GM15510 (cell line): ENCODE data around the gene MLLT10.
A peak's percentile ranks its signal among the peaks of the same experiment; 100 is the strongest.

ENCODE experiments used
- POLR2A ChIP-seq: IDR thresholded peaks from 3 replicates; pipeline ENCODE4 v1.6.1; 2011; ENCODE audit warnings: borderline replicate concordance; ENCODE audit not compliant: insufficient read length; ENCODE audit errors: extremely low read depth

MLLT10 gene

DNA sequence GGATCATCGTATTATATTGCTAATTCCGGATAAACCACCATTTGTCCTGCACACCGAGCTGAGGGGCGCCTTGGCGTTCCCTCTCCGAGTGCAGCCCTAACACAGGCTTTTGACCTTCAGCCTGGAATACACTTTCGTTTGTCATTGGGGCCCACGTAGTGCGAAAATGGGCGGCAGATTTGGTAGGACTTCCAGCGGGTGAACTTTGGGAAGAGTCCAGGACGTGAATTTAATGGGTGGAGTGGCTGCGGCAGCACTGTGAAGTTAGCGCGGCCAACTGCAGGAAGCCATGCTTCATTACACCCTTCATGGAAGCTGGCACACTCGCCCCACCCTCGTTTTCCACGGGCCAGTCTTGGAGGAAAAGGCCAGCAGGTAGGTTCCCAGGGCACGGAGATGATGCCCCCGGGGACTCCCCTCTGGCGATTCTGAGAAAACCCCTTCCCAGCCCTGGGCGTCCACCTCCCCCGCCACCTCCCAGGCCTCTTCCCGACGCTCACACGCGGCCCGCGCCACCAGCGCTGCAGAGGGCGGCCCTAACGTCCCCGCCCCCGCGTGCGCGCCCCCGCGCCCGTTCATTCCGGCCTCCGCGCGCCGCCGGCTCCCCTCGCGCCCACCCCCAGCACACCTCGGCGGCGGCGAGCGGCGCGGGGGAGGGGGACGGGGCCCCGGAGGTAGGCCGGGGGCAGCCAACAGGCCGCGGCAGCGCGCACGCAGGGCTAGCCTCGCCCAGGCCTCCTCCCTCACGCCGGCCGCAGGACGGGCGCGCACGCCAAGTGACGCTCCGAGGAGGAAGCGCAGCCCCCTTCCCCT, at the start of gene MLLT10:
MLLT10 (plus strand) TSS at position 766 of the 813 bp plus-strand sequence. CDS start 413 bp downstream, outside the sequence.
- TF ChIP-seq POLR2A, result peak; percentile 84

DNA sequence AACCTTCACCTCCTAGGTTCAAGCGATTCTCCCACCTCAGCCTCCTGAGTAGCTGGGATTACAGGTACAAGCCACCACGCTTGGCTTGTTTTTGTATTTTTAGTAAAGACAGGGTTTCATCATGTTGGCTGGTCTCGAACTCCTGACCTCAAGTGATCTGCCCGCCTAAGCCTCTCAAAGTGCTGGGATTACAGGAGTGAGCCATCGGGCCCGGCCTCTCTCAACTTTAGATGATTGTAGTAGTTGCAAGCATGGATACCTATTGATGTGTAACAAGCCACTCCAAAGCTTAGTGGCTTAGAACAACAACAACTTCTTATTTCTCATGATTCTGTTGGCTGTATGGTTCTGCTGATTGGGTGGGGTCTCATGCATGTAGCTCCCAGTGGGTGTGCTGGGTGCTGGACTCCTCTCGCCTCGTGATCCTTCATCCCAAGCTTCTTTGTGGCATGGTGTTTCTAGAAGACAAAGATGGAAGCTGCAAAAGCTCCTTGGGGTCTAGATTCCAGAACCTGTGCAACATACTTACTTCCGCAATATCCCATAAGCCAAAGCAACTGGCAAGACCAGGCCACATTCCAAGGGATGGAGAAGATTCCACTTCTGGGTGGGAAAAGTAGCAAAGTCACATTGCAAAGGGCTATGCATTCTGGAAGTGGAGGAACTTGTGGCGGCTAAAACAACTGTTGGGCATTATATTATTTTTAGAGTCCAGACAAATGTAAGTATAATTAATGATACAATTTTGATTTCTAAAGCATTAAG, 46.4 kb upstream of the MLLT10 start:
- no peak for TF ChIP-seq POLR2A

- no peak for TF ChIP-seq POLR2A
Measured at GRCh38 chr10:21488246-21488956, 45.6 kb upstream of the MLLT10 start.

DNA sequence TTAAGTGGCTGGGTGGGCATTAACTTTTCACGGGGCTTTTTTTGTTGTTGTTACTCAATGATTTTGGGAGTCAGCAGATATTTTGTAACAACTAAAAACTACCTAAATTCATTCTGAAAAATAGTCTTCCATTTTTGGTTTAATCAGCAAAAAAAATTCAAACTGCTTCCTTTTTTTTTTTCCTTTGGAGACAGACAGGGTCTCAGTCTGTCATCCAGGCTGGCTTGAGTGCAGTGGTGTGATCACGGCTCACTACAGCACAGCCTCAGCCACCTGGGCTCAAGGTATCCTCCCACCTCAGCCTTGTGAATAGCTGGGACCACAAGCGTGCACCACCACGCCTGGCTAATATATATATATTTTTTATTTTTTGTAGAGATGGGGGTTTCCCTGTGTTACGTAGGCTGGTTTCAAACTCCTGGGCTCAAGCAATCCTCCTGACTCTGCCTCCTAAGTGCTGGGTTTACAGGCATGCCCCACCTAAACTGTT, 45.0 kb upstream of the MLLT10 start:
- TF ChIP-seq POLR2A, result no peak

- no peak for TF ChIP-seq POLR2A
Measured at GRCh38 chr10:21490028-21490710, 43.9 kb upstream of the MLLT10 start.

DNA sequence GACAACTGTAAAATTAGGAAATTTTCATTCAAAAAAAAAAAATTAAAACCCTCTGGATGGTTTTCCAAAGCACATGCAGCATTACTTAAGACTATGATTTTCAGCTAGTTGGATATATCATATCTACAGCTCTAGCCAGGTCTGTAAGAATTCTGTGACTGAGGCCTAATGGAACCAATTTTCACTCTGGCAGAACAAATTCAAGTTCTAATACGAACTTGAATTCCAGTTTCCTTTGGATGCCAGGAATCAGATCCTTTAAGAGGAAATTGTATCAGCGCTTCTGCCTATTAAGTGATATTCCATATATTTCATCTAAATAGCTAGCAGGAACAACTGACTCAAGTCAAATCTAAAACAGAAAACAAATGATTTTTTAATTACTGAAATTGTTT, 43.3 kb upstream of the MLLT10 start:
- no peak for TF ChIP-seq POLR2A

DNA sequence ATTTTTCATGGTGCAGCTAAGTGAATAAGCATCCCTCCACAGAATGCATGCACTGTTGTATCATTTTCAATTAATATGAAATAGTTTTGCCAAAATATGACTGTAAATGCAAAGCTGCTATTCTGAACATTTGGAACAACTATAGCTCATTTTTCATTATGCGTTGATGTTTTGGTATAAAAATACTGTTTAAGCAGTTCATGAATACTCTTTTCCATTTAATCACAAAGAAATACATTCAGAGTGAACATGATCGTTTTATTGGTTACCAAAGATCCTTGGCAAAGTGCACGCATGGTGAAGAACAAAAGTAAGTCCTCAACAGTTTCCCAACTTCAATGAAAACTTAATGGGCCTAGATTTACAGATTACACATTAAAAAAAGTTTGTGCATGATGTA, 41.6 kb upstream of the MLLT10 start:
- no peak for TF ChIP-seq POLR2A

DNA sequence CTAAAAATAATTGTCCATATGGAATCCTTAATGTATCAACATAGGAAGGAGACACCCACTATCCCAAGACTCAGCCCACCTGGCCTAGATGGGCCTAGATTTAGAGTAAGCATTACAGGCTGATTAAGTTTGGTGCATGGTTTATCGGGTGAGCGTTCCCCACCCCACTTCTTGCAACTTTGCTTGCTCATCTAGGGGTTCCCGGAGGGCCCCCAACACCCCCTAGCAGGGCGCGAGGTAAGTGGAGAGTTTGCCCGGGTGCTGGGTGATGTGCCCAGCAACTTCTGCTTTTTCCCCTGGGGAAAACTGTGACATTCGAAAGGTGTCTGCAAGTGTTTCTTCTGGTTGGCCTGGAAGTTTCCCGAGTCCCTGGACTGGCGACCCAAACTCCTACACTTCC, 40.2 kb upstream of the MLLT10 start:
- no peak for TF ChIP-seq POLR2A

DNA sequence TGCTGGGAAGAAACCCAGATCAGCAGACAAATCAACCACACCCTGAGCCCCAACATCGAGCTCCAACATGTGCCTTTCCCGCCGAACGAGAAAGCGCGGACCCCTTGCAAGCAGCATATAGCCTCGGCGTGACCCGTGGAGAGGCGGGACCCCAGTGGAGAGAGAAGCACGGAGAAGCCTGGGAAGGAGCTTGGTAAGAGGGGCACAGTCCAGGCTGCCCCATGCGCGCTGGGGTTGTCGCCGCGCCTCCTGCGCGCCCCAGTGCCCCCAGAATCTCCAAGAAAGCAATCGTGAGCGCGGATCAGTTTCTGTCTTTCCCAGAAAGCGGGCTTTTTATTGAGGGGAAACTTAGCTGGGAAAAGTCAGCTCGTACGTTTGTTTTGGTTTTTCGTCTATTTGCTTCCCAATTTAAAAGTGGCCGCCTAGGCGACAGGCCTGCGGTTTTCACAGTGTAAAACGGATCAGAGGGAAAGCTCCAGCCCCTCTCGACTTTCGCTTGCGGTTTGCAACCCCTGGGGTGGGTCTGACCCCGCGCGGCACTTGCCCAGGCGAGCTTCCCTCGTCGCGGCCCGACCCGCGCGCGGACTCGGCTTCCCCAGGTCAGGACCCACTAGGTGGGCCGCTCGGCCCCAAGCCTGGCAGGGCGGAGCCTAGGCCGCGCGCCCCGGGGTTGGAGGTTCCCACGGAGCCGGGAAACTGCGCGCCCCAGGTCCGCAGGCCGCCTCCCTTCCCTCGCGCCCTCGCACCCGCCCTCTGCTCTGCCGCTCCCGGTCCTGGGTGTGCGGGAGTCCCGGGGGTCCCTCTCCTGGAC, 39.6 kb upstream of the MLLT10 start:
- TF ChIP-seq POLR2A, result no peak

DNA sequence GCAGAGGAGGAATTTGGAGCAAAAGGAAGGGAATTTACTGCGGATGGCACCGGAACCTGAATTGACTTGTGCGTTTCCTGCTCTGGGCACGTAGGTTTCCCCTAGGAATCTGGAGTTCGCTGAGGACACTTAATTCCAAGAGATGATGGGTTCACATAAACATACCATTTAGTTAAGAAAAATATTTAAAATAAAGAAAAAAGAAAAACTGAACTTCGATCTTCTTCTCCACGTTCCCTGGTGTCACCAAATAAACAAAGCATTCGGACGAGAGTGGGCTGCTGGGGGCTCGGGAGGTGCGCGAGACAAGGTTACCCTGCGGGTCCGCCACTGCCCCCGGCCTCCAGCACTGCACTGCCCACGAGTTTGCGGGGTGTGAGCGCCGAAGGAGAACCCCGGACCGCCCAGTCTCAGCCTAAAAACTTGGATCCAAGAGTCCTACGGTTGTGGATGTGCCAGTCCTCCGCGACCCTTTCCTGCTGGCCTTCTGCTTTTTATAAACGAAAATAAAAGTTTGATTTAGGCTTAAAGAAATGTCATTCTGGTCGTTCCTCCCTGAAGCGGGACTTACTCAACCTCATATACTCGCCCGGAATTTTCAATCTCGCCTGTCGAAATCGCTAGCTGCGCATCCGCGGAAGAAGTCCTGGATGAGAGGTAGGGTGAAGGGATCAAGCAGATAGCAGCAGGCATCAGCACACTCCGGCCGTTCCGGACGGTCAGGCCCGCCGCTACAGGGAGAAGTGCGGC, 38.9 kb upstream of the MLLT10 start:
- no peak for TF ChIP-seq POLR2A

DNA sequence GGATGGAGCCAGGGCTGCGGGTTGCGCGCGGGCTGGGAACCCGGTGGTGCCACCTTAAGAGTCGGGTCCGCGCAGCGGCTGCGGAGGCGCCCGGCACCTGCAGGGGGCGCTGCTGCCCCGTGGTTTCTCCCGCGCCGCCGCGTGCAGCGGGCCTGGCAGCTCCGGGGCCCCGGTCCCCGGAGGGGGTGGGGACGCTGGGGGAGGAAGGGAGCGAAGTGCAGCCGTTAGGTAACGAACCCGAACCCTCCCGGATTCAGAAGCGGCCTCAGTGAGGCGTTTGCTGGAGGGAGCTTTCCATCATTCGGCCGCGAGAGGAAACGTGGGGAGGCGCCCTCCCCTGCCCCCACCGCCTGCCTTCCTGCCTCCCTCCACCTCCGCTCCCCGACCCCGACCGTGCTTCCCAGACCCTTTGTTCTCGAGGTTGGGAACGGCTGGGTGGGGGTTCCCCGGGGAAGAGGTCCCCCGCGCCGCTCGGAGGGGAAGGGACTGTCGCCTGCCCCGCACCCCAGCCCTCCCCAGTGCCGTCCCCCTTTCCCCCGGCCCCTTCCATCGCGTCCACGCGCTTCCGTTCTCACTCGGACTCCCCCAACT, 38.2 kb upstream of the MLLT10 start:
- no peak for TF ChIP-seq POLR2A

- TF ChIP-seq POLR2A, result no peak
Measured at GRCh38 chr10:21496343-21497176, 37.5 kb upstream of the MLLT10 start.
